Measurements from ENCODE around the gene TBX21.

Gene TBX21

GRCh38 chr17:47687328-47687690 is 45.7 kb upstream of the TBX21 start:
- H3K4me3 ChIP-seq (ENCODE audit: low read depth, low read length): no peak overlapping the region
- DNase-seq (ENCODE audit: low read depth): no peak
- no peak for TF ChIP-seq CTCF (IDR thresholded peaks at IDR 0.05; ENCODE audit: low read depth, low read length, missing control alignments)

DNA sequence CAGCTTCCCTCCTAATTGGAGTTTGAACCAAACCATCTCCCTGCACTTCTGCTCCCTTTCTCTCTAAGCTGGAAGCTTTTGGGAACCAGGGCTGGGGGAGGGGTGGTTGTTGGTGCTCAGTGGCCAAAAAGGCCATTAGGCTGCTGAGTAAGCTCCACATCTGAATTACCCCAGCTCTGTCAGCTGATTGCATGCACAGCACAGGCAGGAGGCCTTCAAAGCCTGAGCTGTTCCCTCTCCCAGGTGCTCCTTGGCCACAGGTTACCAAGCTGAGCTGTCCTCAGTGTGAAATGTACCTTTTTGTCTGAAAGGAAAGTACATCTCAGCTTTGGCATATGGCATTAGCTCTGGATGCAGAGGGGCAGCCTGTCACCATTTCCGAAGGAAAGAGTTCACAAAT is 45.3 kb upstream of the TBX21 start:
- no peak for DNase-seq (ENCODE audit: low read depth)
- no peak overlapping the region for H3K4me3 ChIP-seq (ENCODE audit: low read depth, low read length)
- TF ChIP-seq CTCF (IDR thresholded peaks at IDR 0.05; ENCODE audit: low read depth, low read length, missing control alignments): no peak

DNA sequence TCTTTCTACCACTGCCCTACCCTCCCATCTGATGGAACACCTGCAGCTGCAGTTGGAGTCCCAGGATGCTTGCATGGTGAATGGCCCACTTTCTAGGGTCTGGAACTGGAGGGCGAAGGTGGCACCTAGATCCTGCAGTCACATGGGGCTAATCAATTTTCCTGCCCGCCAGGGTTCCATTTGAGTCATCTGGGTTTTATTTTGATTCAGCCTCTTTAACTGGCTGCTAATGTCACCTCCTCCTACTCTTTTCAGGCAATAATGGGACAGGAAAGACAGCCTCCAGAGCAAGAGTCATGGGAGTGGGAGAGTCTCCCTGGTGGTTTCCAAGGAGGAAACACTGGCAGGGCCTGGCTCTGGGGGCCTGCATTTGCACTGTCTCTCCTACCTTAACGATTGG is 42.9 kb upstream of the TBX21 start:
- TF ChIP-seq CTCF (IDR thresholded peaks at IDR 0.05; ENCODE audit: low read depth, low read length, missing control alignments): no peak
- H3K4me3 ChIP-seq (ENCODE audit: low read depth, low read length): no peak overlapping the region
- no peak for DNase-seq (ENCODE audit: low read depth)

DNA sequence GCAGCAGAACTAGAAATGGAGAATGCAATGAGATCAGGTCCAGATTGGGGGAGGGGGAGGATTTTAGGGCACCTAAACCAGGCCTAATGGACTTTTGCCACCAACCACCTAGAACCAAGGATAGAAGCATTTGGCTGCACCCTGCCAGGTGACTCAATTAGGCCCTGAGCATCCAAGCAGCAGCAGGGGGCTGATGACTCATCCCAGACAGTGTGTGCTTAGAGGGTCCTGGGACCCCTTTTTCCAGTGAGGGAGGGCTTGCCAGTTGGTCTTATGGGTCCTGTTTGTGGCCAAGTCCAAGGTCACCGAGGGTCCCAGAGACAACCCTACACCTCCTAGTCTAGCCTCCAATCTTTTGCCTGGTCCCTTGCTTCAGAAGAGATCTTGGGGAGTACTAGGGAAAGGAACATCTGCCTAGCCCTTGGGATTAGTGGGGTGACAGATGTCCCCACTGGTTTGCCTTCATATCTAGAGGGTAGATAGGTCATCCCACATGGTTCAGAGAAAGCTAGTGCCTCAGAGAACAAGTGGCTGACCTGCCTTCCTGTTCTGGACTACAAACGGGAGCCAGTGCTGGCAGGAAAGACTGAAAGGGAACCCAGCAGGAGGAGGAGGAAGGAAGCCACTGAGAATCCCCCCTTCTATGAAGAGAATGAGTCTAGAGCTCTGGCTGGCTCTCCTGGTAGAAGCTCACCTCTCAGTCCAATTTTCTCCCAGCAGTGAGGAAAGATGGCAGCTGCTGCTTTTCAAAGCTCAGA is 40.7 kb upstream of the TBX21 start:
- no peak overlapping the region for H3K4me3 ChIP-seq (ENCODE audit: low read depth, low read length)
- no peak for DNase-seq (ENCODE audit: low read depth)
- no peak for TF ChIP-seq CTCF (IDR thresholded peaks at IDR 0.05; ENCODE audit: low read depth, low read length, missing control alignments)

DNA sequence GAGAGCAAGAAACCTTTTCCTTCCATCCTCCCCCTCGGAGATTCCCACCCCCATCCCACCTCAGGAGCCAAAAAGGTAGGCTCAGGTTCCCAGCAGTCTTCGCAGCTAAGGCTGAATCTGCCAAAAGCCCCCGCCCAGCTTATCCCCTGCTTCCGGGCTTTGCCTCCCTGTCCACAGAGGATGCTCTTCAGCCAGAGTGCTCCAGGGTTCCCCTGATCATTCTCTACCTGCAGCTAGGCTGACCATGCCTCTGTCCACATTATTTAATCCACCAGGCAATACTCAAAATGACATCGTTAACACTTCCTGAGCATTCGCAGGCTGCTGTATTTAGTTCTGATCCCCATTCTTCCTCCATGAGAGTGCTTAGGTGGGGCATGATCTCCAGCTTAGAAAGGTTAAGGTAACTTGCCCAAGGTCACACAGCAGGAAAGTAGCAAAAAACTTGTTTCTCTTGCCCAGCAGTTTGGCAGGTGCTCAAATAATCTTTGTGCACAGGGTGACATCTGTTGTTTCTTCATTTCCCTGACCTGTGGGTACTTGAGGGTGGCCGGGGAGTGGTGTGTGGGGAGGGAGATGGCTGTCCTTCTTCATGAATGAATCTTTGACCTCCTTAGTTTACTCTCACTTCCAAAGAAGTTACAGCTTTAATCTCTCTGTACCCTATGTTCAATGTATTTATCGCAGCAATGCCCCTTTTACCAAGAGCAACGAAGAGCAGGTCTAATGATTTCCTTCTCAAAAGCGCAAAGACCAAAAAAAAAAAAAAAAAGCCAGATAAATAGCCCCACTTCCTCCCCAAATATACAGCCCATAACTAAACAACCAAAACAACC is 39.9 kb upstream of the TBX21 start:
- H3K4me3 ChIP-seq (ENCODE audit: low read depth, low read length): peak overlapping the region; percentile 26; the same call in 1 of the 2 replicates
- DNase-seq (ENCODE audit: low read depth): no peak
- no peak for TF ChIP-seq CTCF (IDR thresholded peaks at IDR 0.05; ENCODE audit: low read depth, low read length, missing control alignments)

- no peak for TF ChIP-seq CTCF (IDR thresholded peaks at IDR 0.05; ENCODE audit: low read depth, low read length, missing control alignments)
Measured at GRCh38 chr17:47693731-47694580, 39.1 kb upstream of the TBX21 start, which contains the start of gene TBKBP1. TBKBP1 (plus strand) TSS chr17:47694161; CDS start chr17:47696113, 1,952 bp downstream.

More at GRCh38 chr17:47693731-47694580, 39.1 kb upstream of the TBX21 start, which contains the start of gene TBKBP1:
- H3K4me3 ChIP-seq (ENCODE audit: low read depth, low read length): peak within 1 kb of the TSS; percentile 26
- DNase-seq (ENCODE audit: low read depth): no peak

Data from GM12864 (cell line).